ENCODE measurements around the gene SEMA3D.

GRCh38 chr7:85039196-85039923 is 147.5 kb downstream of the SEMA3D start:
- no peak for TF ChIP-seq POLR2A (IDR thresholded peaks at IDR 0.05; ENCODE audit: low read length)
- TF ChIP-seq GATA1 (IDR thresholded peaks at IDR 0.05; ENCODE audit: low read depth, low read length), result no peak
